NB4 (cell line): Measurements from ENCODE around the gene BMPR1A.

Source experiments
- POLR2A ChIP-seq: IDR thresholded peaks from 2 replicates; pipeline ENCODE4 v1.6.1; 2011; ENCODE audit warnings: mild to moderate bottlenecking; ENCODE audit not compliant: insufficient read length; ENCODE audit errors: extremely low read depth
- TF ChIP-seq, protein P1 (sequence below): IDR thresholded peaks from one replicate; pipeline ENCODE4 v1.5.1; 2012; ENCODE audit warnings: low read depth, low read length
- TF ChIP-seq, protein P2 (sequence below): IDR thresholded peaks from 2 replicates; pipeline ENCODE4 v1.6.1; 2011; ENCODE audit warnings: low read depth, low read length

DNA sequence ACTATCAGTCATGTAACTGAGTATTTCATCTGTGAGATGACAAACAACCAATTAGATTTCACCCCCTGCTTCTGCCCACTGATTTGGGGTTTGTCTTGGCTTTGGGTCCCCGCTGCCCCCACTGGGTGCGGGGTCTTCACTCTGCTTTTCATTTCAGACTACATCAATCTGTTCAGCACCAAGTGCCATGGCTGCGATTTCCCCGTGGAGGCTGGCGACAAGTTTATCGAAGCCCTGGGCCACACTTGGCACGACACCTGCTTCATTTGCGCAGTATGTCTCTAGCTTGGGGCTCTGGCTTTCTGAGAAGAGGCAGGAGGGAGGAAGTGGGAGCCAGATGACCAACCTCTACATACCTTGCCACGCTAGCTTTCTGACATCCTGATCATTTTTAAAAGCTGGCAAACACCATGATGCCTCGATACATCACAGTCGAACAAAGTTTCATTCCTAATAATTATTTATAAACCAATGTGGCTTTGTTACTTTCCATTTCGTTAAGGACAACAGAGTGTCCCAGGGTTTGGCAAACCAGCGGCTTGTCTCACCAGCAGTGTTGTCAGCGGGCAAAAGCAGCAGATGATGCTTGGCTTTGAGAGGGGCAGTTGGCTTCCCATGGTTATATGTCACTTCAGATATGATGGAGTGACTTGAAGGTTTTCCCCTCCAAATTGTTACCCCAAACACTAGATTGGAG is 30.3 kb upstream of the BMPR1A start:
- TF ChIP-seq, protein P1, sequence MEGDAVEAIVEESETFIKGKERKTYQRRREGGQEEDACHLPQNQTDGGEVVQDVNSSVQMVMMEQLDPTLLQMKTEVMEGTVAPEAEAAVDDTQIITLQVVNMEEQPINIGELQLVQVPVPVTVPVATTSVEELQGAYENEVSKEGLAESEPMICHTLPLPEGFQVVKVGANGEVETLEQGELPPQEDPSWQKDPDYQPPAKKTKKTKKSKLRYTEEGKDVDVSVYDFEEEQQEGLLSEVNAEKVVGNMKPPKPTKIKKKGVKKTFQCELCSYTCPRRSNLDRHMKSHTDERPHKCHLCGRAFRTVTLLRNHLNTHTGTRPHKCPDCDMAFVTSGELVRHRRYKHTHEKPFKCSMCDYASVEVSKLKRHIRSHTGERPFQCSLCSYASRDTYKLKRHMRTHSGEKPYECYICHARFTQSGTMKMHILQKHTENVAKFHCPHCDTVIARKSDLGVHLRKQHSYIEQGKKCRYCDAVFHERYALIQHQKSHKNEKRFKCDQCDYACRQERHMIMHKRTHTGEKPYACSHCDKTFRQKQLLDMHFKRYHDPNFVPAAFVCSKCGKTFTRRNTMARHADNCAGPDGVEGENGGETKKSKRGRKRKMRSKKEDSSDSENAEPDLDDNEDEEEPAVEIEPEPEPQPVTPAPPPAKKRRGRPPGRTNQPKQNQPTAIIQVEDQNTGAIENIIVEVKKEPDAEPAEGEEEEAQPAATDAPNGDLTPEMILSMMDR, result no peak
- TF ChIP-seq POLR2A, result no peak
- TF ChIP-seq, protein P2, sequence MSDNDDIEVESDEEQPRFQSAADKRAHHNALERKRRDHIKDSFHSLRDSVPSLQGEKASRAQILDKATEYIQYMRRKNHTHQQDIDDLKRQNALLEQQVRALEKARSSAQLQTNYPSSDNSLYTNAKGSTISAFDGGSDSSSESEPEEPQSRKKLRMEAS, result no peak
